Cerebellar cortex (tissue), 1 donor: Measurements from ENCODE around the gene SLC1A7.

Source experiments
- DNase-seq: peaks from one replicate; pipeline ENCODE4 v3.0.0-alpha.2; 2015; ENCODE audit warnings: low spot score

Gene SLC1A7

GRCh38 chr1:53061123-53061858 lies 81.1 kb downstream of the SLC1A7 start:
- no peak for DNase-seq

- no peak for DNase-seq
Observed at GRCh38 chr1:53060579-53060978, 81.9 kb downstream of the SLC1A7 start.

- no peak for DNase-seq
Observed at GRCh38 chr1:53057127-53057526, 85.3 kb downstream of the SLC1A7 start.

- DNase-seq, result no peak
Observed at GRCh38 chr1:53051676-53052075, 90.8 kb downstream of the SLC1A7 start.

GRCh38 chr1:53050310-53050709 lies 92.1 kb downstream of the SLC1A7 start:
- no peak for DNase-seq

GRCh38 chr1:53049574-53049967 lies 92.9 kb downstream of the SLC1A7 start:
- DNase-seq, result no peak

- peak; percentile 50 for DNase-seq
Observed at GRCh38 chr1:53048960-53049573, 93.4 kb downstream of the SLC1A7 start.

GRCh38 chr1:53047737-53048736 lies 94.4 kb downstream of the SLC1A7 start:
- DNase-seq, result no peak

GRCh38 chr1:53046930-53047329 lies 95.5 kb downstream of the SLC1A7 start:
- peak; percentile 96 for DNase-seq

- no peak for DNase-seq
Observed at GRCh38 chr1:53044926-53045325, 97.5 kb downstream of the SLC1A7 start.

GRCh38 chr1:53043271-53043670 lies 99.2 kb downstream of the SLC1A7 start:
- no peak for DNase-seq

- DNase-seq, result no peak
Observed at GRCh38 chr1:53038566-53038965, 103.9 kb downstream of the SLC1A7 start.
